Measurements from ENCODE around the gene INPP4B. TPM values are rescaled to one million over a fixed set of nuclear protein-coding genes. Genes with fewer than 3 reads are reported as not detected.

Gene INPP4B
- 10 to 100 TPM; 50.3 to 52.6 TPM for total RNA-seq
- polyA plus RNA-seq, result 52.6 TPM

DNA sequence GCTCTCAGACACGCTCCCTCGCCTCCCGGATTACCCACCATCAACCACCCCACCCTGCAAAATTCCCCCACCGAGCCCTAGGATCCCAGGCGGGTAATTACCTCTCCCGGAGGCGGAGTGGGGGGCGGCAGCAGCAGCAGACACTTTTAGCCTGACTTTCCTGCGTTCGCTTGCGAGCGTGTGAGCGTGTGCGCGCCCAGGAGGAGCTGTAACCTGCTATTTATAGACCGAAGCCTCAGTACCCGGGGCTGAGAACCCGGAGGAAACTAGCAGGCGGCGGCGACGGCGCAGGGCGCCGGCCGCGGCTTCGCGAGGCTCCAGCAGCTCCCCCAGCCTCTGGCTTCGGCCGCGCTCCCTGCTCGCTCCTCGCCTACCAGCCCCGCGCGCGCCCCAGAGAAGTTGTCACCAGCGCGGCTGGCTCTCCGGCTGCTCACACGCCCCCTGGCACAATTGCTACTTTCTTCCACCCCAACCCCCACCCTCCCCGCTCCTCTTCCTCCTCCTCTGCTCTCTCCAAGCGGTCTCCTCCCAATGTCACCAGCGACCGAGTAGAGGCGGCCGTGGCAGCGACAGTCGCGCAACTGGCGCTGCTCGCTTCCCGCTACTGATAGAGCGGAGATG, at the start of gene INPP4B:
Gene INPP4B (minus strand): TSS at position 194 of the 621 bp plus-strand sequence.
- DNase-seq, result peak in 4 of 5 donors; percentile 4 to 52 (median 24)
- ChIA-PET CTCF (interaction anchor here (0.7 to 1.7 kb wide), 5 partner anchors 126 to 719 kb away, joined by 3 to 5 read pairs (median 3); no protein-coding TSS in a partner anchor), POLR2A (no interaction called here)
- H3K9me3 Mint-ChIP-seq, result no peaks in the 10 kb centered on the region
- Histone ChIP-seq H3K4me3 (ENCODE audit: low read length) (peak within 1 kb of the TSS; percentile 62), H3K4me1 (ENCODE audit: insufficient read depth, low read length) (peaks cover 8% of the 10 kb centered on the region), H3K9me3 (ENCODE audit: low read length) (no peaks in the 10 kb centered on the region), H3K36me3 (ENCODE audit: insufficient read depth, low read length) (no peaks in the 10 kb centered on the region), H3K27ac (ENCODE audit: low read depth, low read length) (no peak within 1 kb of the TSS), H3K27me3 (ENCODE audit: insufficient read depth, low read length, poor library complexity, severe bottlenecking) (peaks cover 5% of the 10 kb centered on the region)
- peaks cover 26 to 66% of the 10 kb centered on the region in 2 donors for H3K27me3 Mint-ChIP-seq
- peaks cover 9 to 23% (median 12%) of the 10 kb centered on the region in 3 donors for H3K4me1 Mint-ChIP-seq
- peak within 1 kb of the TSS in 2 of 8 donors; percentile 36 to 49 for H3K27ac Mint-ChIP-seq
- no peaks in the 10 kb centered on the region for H3K36me3 Mint-ChIP-seq
- H3K4me3 Mint-ChIP-seq, result peak within 1 kb of the TSS; percentile 77 to 90 (median 83)

- H3K4me1 Mint-ChIP-seq, result no peaks in the 10 kb centered on the region
- peaks cover 1 to 16% (median 6%) of the 10 kb centered on the region in 5 donors for H3K9me3 Mint-ChIP-seq
- Histone ChIP-seq H3K27me3 (ENCODE audit: insufficient read depth, low read length, poor library complexity, severe bottlenecking) (no peaks in the 10 kb centered on the region), H3K9me3 (ENCODE audit: low read length) (no peaks in the 10 kb centered on the region), H3K27ac (ENCODE audit: low read depth, low read length) (no peak overlapping the region), H3K36me3 (ENCODE audit: insufficient read depth, low read length) (no peaks in the 10 kb centered on the region), H3K4me1 (ENCODE audit: insufficient read depth, low read length) (no peaks in the 10 kb centered on the region), H3K4me3 (ENCODE audit: low read length) (no peak overlapping the region)
- H3K4me3 Mint-ChIP-seq, result no peak overlapping the region
- ChIA-PET CTCF (no interaction called here), POLR2A (no interaction called here)
- no peaks in the 10 kb centered on the region for H3K36me3 Mint-ChIP-seq
- H3K27me3 Mint-ChIP-seq, result peaks cover 3% of the 10 kb centered on the region in 2 donors
- no peak overlapping the region for H3K27ac Mint-ChIP-seq
- DNase-seq, result no peak
Observed at GRCh38 chr4:142893012-142893411, 46.9 kb upstream of the INPP4B start.

DNA sequence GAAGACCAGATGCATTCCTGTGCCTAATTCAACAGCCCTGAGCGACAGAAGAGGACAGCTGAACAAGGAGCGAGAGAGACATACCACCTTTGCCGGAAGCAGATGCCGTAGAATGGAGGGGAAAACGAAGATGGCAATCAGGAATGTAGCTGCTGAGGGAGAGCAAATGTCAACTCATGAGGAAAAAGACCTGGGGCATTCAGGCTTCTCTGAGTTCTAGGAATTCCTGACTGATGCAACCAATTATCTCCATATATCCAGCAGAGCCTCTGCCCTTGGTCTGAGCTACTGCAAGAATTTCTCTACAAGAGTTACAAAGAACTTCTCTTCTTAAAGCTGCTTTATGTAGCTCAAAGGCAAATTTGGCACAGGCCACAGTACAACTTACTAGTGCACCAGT, 40.5 kb upstream of the INPP4B start:
- Mint-ChIP-seq H3K36me3 (no peaks in the 10 kb centered on the region), H3K4me3 (no peak overlapping the region), H3K27ac (no peak overlapping the region), H3K4me1 (no peaks in the 10 kb centered on the region), H3K9me3 (no peaks in the 10 kb centered on the region), H3K27me3 (peaks cover 6% of the 10 kb centered on the region in 2 donors)
- ChIA-PET CTCF (no interaction called here), POLR2A (no interaction called here)
- no peaks in the 10 kb centered on the region for H3K27me3 ChIP-seq (ENCODE audit: insufficient read depth, low read length, poor library complexity, severe bottlenecking)
- no peaks in the 10 kb centered on the region for H3K36me3 ChIP-seq (ENCODE audit: insufficient read depth, low read length)
- no peak for DNase-seq
- no peak overlapping the region for H3K4me3 ChIP-seq (ENCODE audit: low read length)
- no peak overlapping the region for H3K27ac ChIP-seq (ENCODE audit: low read depth, low read length)
- H3K4me1 ChIP-seq (ENCODE audit: insufficient read depth, low read length), result no peaks in the 10 kb centered on the region
- H3K9me3 ChIP-seq (ENCODE audit: low read length), result no peaks in the 10 kb centered on the region

DNA sequence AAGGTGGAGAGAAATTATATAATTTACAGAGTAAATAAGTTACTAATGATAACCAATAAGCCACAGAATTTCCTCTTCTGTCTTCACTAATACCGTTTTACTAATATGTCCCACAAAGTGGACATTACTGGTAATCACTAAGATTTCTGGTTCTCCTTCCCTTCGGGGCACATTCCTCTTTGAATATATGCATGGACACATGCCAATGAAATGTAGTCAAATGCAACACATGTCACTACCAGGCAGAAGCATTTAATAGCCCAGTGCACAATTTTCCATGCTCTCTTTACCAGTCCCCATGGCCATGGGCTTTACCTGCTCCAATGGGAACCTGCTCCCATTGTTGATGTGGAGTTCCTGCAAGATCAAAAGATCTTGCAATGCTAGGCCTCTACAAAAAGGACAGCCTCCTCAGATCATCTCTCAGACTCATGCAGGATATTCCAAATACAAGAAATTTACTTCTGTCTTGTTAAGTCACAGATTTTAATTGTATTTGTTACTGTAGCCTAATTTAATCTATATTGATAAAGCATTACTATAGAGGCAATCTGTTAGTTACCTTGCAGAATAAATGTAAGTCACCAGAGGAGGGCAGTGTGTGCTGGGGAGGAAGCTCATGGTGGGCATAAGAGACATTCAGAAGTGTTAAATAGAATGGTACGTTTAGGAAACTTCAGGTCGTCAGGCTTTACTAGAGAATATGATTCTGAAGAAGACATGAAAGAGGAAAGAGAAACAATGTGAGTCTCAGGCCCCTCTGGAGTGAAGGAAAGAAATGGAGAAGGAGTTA, 37.1 kb upstream of the INPP4B start:
- Histone ChIP-seq H3K27me3 (ENCODE audit: insufficient read depth, low read length, poor library complexity, severe bottlenecking) (no peaks in the 10 kb centered on the region), H3K27ac (ENCODE audit: low read depth, low read length) (no peak overlapping the region), H3K9me3 (ENCODE audit: low read length) (no peaks in the 10 kb centered on the region), H3K36me3 (ENCODE audit: insufficient read depth, low read length) (no peaks in the 10 kb centered on the region), H3K4me3 (ENCODE audit: low read length) (no peak overlapping the region), H3K4me1 (ENCODE audit: insufficient read depth, low read length) (no peaks in the 10 kb centered on the region)
- no peaks in the 10 kb centered on the region for H3K4me1 Mint-ChIP-seq
- no peaks in the 10 kb centered on the region for H3K9me3 Mint-ChIP-seq
- DNase-seq, result no peak
- no peak overlapping the region for H3K27ac Mint-ChIP-seq
- ChIA-PET POLR2A (no interaction called here), CTCF (no interaction called here)
- H3K4me3 Mint-ChIP-seq, result no peak overlapping the region
- H3K36me3 Mint-ChIP-seq, result no peaks in the 10 kb centered on the region
- H3K27me3 Mint-ChIP-seq, result peaks cover 3% of the 10 kb centered on the region in 2 donors

- H3K27me3 ChIP-seq (ENCODE audit: insufficient read depth, low read length, poor library complexity, severe bottlenecking), result no peaks in the 10 kb centered on the region
- peaks cover 3 to 7% of the 10 kb centered on the region in 2 donors for H3K27me3 Mint-ChIP-seq
- no peaks in the 10 kb centered on the region for H3K4me1 ChIP-seq (ENCODE audit: insufficient read depth, low read length)
- POLR2A ChIA-PET, result no interaction called here
- H3K9me3 Mint-ChIP-seq, result no peaks in the 10 kb centered on the region
- H3K36me3 Mint-ChIP-seq, result no peaks in the 10 kb centered on the region
- H3K4me3 ChIP-seq (ENCODE audit: low read length), result no peak overlapping the region
- H3K9me3 ChIP-seq (ENCODE audit: low read length), result no peaks in the 10 kb centered on the region
- CTCF ChIA-PET, result no interaction called here
- no peaks in the 10 kb centered on the region for H3K4me1 Mint-ChIP-seq
- H3K27ac ChIP-seq (ENCODE audit: low read depth, low read length), result no peak overlapping the region
- DNase-seq, result no peak
- no peak overlapping the region for H3K27ac Mint-ChIP-seq
- H3K4me3 Mint-ChIP-seq, result no peak overlapping the region
- H3K36me3 ChIP-seq (ENCODE audit: insufficient read depth, low read length), result no peaks in the 10 kb centered on the region
Observed at GRCh38 chr4:142882159-142882558, 36.1 kb upstream of the INPP4B start.

DNA sequence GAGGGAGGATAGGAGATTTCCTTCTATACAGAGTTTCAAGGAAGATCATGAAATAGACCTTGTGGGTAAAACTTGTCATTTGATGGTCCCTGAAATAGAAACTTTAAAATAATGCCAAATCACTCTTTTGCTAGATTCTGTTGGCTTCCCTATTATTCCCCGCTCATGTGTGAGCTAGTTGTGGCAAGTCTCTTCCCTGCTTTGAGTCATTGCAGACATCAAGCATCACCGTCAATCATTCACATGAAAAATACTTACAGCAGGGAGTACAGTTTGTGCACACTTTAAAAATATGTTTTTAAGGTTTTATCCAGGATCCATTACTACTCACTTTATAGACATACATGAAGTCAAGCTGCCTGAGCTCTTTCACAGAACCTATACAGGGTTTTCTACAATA, 35.2 kb upstream of the INPP4B start:
- peaks cover 0 to 2% (median 0%) of the 10 kb centered on the region in 5 donors for H3K9me3 Mint-ChIP-seq
- Histone ChIP-seq H3K9me3 (ENCODE audit: low read length) (no peaks in the 10 kb centered on the region), H3K4me1 (ENCODE audit: insufficient read depth, low read length) (no peaks in the 10 kb centered on the region), H3K36me3 (ENCODE audit: insufficient read depth, low read length) (no peaks in the 10 kb centered on the region), H3K27ac (ENCODE audit: low read depth, low read length) (no peak overlapping the region), H3K4me3 (ENCODE audit: low read length) (no peak overlapping the region), H3K27me3 (ENCODE audit: insufficient read depth, low read length, poor library complexity, severe bottlenecking) (no peaks in the 10 kb centered on the region)
- H3K27ac Mint-ChIP-seq, result no peak overlapping the region
- no peak for DNase-seq
- ChIA-PET CTCF (no interaction called here), POLR2A (no interaction called here)
- H3K4me1 Mint-ChIP-seq, result no peaks in the 10 kb centered on the region
- no peak overlapping the region for H3K4me3 Mint-ChIP-seq
- H3K36me3 Mint-ChIP-seq, result no peaks in the 10 kb centered on the region
- H3K27me3 Mint-ChIP-seq, result peaks cover 0 to 7% of the 10 kb centered on the region in 2 donors

- POLR2A ChIA-PET, result no interaction called here
- no peak overlapping the region for H3K27ac Mint-ChIP-seq
- Histone ChIP-seq H3K4me3 (ENCODE audit: low read length) (no peak overlapping the region), H3K36me3 (ENCODE audit: insufficient read depth, low read length) (no peaks in the 10 kb centered on the region), H3K27ac (ENCODE audit: low read depth, low read length) (no peak overlapping the region), H3K9me3 (ENCODE audit: low read length) (no peaks in the 10 kb centered on the region), H3K27me3 (ENCODE audit: insufficient read depth, low read length, poor library complexity, severe bottlenecking) (no peaks in the 10 kb centered on the region), H3K4me1 (ENCODE audit: insufficient read depth, low read length) (no peaks in the 10 kb centered on the region)
- CTCF ChIA-PET, result no interaction called here
- peaks cover 7 to 29% of the 10 kb centered on the region in 2 donors for H3K27me3 Mint-ChIP-seq
- H3K9me3 Mint-ChIP-seq, result peaks cover 0 to 7% (median 0%) of the 10 kb centered on the region in 5 donors
- H3K36me3 Mint-ChIP-seq, result no peaks in the 10 kb centered on the region
- H3K4me3 Mint-ChIP-seq, result no peak overlapping the region
- no peak for DNase-seq
- no peaks in the 10 kb centered on the region for H3K4me1 Mint-ChIP-seq
Observed at GRCh38 chr4:142875117-142875516, 29.0 kb upstream of the INPP4B start.

DNA sequence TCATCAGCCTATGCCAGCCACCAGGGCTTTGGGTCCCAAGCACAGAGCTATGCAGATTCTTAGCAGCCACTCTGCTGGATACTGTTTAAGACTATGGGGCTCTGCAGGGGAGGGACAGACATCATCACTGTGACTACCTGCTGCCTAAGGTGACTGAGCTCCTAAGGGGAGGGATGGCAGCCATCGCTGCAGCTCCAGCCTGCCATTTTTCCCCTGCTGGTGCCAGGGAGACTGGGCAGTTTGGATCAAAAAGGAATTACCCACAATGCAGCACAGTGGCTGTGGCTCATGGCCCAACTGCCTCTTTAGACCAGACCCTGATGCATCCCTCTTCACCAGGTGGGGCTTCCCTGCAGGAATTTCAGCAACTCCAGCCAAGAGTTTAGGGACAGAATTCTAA, 28.6 kb upstream of the INPP4B start:
- H3K4me1 ChIP-seq (ENCODE audit: insufficient read depth, low read length), result no peaks in the 10 kb centered on the region
- H3K27ac ChIP-seq (ENCODE audit: low read depth, low read length), result no peak overlapping the region
- H3K4me3 ChIP-seq (ENCODE audit: low read length), result no peak overlapping the region
- POLR2A ChIA-PET, result no interaction called here
- Mint-ChIP-seq H3K4me3 (no peak overlapping the region), H3K4me1 (no peaks in the 10 kb centered on the region), H3K27me3 (peaks cover 7 to 29% of the 10 kb centered on the region in 2 donors), H3K9me3 (peaks cover 0 to 7% (median 0%) of the 10 kb centered on the region in 5 donors), H3K36me3 (no peaks in the 10 kb centered on the region), H3K27ac (no peak overlapping the region)
- H3K9me3 ChIP-seq (ENCODE audit: low read length), result no peaks in the 10 kb centered on the region
- no peak for DNase-seq
- no peaks in the 10 kb centered on the region for H3K36me3 ChIP-seq (ENCODE audit: insufficient read depth, low read length)
- H3K27me3 ChIP-seq (ENCODE audit: insufficient read depth, low read length, poor library complexity, severe bottlenecking), result no peaks in the 10 kb centered on the region
- CTCF ChIA-PET, result no interaction called here
